Measurements from ENCODE around the gene SCIMP.

DNA sequence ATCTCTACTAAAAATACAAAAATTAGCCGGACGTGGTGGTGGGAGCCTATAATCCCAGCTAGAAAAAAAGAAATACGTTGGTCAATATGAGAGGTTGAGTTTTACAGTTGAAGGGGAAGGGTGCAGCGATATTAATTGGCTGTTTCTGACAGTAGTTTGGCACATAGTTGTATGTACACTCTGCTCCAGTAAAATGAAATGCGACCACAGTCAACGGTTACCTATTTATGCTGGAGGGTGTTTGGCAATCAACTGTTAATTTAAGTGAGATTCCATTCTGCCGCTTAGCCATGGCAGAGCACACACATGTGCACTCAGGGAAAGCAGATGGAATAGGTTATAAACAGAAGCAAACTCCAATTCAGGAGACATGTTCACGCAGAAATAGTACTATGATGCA is 33.6 kb downstream of the SCIMP start:
- TF ChIP-seq CTCF (optimal IDR thresholded peaks at IDR 0.05 in 1 of 3, IDR thresholded peaks at IDR 0.05 in 1 of 3, conservative IDR thresholded peaks at IDR 0.05 in 1 of 3; ENCODE audit: extremely low read depth in 1 of 3, insufficient read depth in 2 of 3, low read length in 3 of 3) (no peak), EZH2 (IDR thresholded peaks at IDR 0.05; ENCODE audit: low read length) (no peak)
